ENCODE measurements around the gene SLAMF7. TPM values are rescaled to one million over a fixed set of nuclear protein-coding genes. Genes with fewer than 3 reads are reported as not detected.

SLAMF7 gene
- total RNA-seq, 1 experiment from 2014 or later: 3.6 TPM

GRCh38 chr1:160748878-160749269 lies 9.8 kb downstream of the SLAMF7 start:
- no peaks in the 10 kb centered on the region for H3K36me3 ChIP-seq (ENCODE audit: low read depth)
- H3K27ac ChIP-seq: no peak overlapping the region
- TF ChIP-seq, protein P1, sequence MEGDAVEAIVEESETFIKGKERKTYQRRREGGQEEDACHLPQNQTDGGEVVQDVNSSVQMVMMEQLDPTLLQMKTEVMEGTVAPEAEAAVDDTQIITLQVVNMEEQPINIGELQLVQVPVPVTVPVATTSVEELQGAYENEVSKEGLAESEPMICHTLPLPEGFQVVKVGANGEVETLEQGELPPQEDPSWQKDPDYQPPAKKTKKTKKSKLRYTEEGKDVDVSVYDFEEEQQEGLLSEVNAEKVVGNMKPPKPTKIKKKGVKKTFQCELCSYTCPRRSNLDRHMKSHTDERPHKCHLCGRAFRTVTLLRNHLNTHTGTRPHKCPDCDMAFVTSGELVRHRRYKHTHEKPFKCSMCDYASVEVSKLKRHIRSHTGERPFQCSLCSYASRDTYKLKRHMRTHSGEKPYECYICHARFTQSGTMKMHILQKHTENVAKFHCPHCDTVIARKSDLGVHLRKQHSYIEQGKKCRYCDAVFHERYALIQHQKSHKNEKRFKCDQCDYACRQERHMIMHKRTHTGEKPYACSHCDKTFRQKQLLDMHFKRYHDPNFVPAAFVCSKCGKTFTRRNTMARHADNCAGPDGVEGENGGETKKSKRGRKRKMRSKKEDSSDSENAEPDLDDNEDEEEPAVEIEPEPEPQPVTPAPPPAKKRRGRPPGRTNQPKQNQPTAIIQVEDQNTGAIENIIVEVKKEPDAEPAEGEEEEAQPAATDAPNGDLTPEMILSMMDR (conservative IDR thresholded peaks at IDR 0.05): no peak
- TF ChIP-seq EZH2 (IDR thresholded peaks at IDR 0.05; ENCODE audit: low read depth): no peak
- intact Hi-C loops (cut with micrococcal nuclease; ENCODE audit: unreplicated experiment): loop anchor here (1.0 to 2.0 kb wide), 3 partner anchors 32 to 81 kb away; no protein-coding TSS in a partner anchor
- peaks cover 6% of the 10 kb centered on the region; the same call in 1 of the 2 replicates for H3F3A ChIP-seq (ENCODE audit: insufficient read depth, low read depth)
- BruUV-seq (replicated peaks): no TSS peak
- peaks cover 22% of the 10 kb centered on the region for H3K4me1 ChIP-seq (replicated peaks; ENCODE audit: insufficient read depth)
- no peaks in the 10 kb centered on the region for H4K20me1 ChIP-seq (ENCODE audit: insufficient read depth)
- H3K4me2 ChIP-seq: 0 out of 2 replicates have a peak overlapping the region, but pooled peaks have one; percentile 14
- 0 out of 2 replicates have a peak, but pooled peaks cover under 1% of the 10 kb centered on the region for H3K9me3 ChIP-seq (ENCODE audit: insufficient read depth, low read depth)
- H2AFZ ChIP-seq: no peak overlapping the region; the same call in 1 of the 2 replicates
- POLR2A ChIA-PET (ENCODE audit: unreplicated experiment): interaction anchor here (0.7 kb wide), 2 partner anchors 32 to 88 kb away, joined by 3 read pairs; no protein-coding TSS in a partner anchor
- DNase-seq: peak in 1 of 2 experiments; percentile 34
- peaks cover 26% of the 10 kb centered on the region for H3K27me3 ChIP-seq (ENCODE audit: insufficient read depth, low read depth)
- H3K9me2 ChIP-seq (ENCODE audit: insufficient read depth): no peaks in the 10 kb centered on the region
- H3K79me2 ChIP-seq (ENCODE audit: low read depth): no peaks in the 10 kb centered on the region
- CTCF ChIA-PET: interaction anchor here (0.8 to 1.1 kb wide), 3 partner anchors 10 to 33 kb away, joined by 3 to 4 read pairs (median 4); partner anchors contain the start of gene SLAMF7
- H3K4me3 ChIP-seq: no peak overlapping the region

DNA sequence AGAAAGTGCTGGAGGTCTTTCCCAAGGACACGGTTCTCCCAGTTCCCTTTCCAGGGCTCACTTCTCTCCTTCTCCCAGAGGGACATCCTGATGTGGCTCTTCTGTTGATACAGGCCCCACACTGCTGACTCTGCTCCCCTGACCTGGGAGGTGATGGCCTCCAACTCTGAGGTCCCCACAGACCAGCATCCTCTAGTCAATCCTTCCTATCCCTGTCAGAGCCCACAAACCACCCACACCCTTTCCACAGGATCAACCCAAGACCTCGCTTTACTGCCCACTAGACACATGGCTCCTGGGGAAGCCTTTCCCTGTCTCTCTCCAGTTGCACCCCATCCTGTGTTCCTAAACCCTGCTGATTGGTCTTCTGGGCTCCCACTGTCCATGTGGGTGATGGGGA lies 11.6 kb downstream of the SLAMF7 start:
- POLR2A ChIA-PET (ENCODE audit: unreplicated experiment): no interaction called here
- intact Hi-C loops (cut with micrococcal nuclease; ENCODE audit: unreplicated experiment): no loop called here

DNA sequence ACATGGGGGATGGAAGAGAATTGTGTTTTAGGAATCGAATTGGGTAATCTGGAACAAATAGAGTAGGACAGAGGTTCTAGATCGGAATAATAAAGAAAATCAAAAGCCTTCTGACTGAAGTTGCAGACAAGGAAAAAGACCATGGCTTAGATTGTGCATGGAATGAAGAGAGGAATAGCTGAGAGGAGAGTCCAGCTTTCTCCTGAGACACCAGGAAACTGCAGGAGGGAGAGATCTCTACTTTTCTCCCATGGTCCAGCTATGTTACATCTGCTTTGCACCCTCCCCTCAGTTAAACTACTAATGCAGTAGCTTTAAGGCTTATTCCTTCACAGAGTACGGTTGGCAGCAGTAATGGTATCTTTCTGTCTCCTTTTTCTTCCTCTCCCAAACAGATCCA lies 13.4 kb downstream of the SLAMF7 start:
- no peaks in the 10 kb centered on the region for H3K9me2 ChIP-seq (ENCODE audit: insufficient read depth)
- intact Hi-C loops (cut with micrococcal nuclease; ENCODE audit: unreplicated experiment): no loop called here
- H3K27ac ChIP-seq: no peak overlapping the region
- BruUV-seq (replicated peaks): no TSS peak
- H3K4me2 ChIP-seq: no peak overlapping the region
- 0 out of 2 replicates have a peak overlapping the region, but pooled peaks have one; percentile 15 for H2AFZ ChIP-seq
- TF ChIP-seq EZH2 (IDR thresholded peaks at IDR 0.05; ENCODE audit: low read depth): no peak
- TF ChIP-seq, protein P1 (conservative IDR thresholded peaks at IDR 0.05): no peak
- H3K36me3 ChIP-seq (ENCODE audit: low read depth): no peaks in the 10 kb centered on the region
- H3K4me1 ChIP-seq (replicated peaks; ENCODE audit: insufficient read depth): peaks cover 16% of the 10 kb centered on the region
- no peaks in the 10 kb centered on the region for H3K9me3 ChIP-seq (ENCODE audit: insufficient read depth, low read depth)
- no peak overlapping the region for H3K4me3 ChIP-seq
- ChIA-PET POLR2A (ENCODE audit: unreplicated experiment) (no interaction called here), CTCF (interaction anchor here (0.7 kb wide), 1 partner anchor 288 kb away, joined by 4 read pairs; no protein-coding TSS in a partner anchor)
- H3K27me3 ChIP-seq (ENCODE audit: insufficient read depth, low read depth): peaks cover 26% of the 10 kb centered on the region
- H3F3A ChIP-seq (ENCODE audit: insufficient read depth, low read depth): peaks cover 4% of the 10 kb centered on the region; the same call in 1 of the 2 replicates
- DNase-seq: no peak
- H4K20me1 ChIP-seq (ENCODE audit: insufficient read depth): no peaks in the 10 kb centered on the region
- H3K79me2 ChIP-seq (ENCODE audit: low read depth): no peaks in the 10 kb centered on the region

More for the DNA sequence above, 11.6 kb downstream of the SLAMF7 start:
- H3K9me3 ChIP-seq (ENCODE audit: insufficient read depth, low read depth): no peaks in the 10 kb centered on the region
- H3K4me1 ChIP-seq (replicated peaks; ENCODE audit: insufficient read depth): peaks cover 22% of the 10 kb centered on the region
- H3K79me2 ChIP-seq (ENCODE audit: low read depth): no peaks in the 10 kb centered on the region
- H3K9me2 ChIP-seq (ENCODE audit: insufficient read depth): no peaks in the 10 kb centered on the region
- no peaks in the 10 kb centered on the region for H4K20me1 ChIP-seq (ENCODE audit: insufficient read depth)
- H3K4me3 ChIP-seq: no peak overlapping the region
- no peak overlapping the region for H2AFZ ChIP-seq
- H3K27me3 ChIP-seq (ENCODE audit: insufficient read depth, low read depth): peaks cover 26% of the 10 kb centered on the region
- CTCF ChIA-PET: no interaction called here
- H3K36me3 ChIP-seq (ENCODE audit: low read depth): no peaks in the 10 kb centered on the region
- DNase-seq: no peak
- H3K27ac ChIP-seq: no peak overlapping the region
- H3K4me2 ChIP-seq: no peak overlapping the region
- no peak for TF ChIP-seq EZH2 (IDR thresholded peaks at IDR 0.05; ENCODE audit: low read depth)
- TF ChIP-seq, protein P1 (conservative IDR thresholded peaks at IDR 0.05): no peak
- BruUV-seq (replicated peaks): no TSS peak
- peaks cover 6% of the 10 kb centered on the region; the same call in 1 of the 2 replicates for H3F3A ChIP-seq (ENCODE audit: insufficient read depth, low read depth)

All from PC-9 (cell line).